Right lobe of liver (tissue), 4 donors: Measurements from ENCODE around the gene POR.

Experiments used
- POLR2A ChIP-seq: fragments of 450-650 bp; IDR thresholded peaks from one replicate; pipeline ENCODE4 v1.6.1; 2017; ENCODE audit warnings: antibody characterized with exemption, mild to moderate bottlenecking
- TF ChIP-seq, protein P1 (sequence below), 4 donors: fragments of 200-600 bp in 3 of 4; fragments of 450-650 bp in 1 of 4; IDR thresholded peaks; one replicate each; pipeline versions ENCODE4 v1.5.1 to v1.8.0; 2016 to 2022; ENCODE audit warnings: antibody characterized with exemption in 4 of 4, mild to moderate bottlenecking in 2 of 4
- donor health status: DM: no; HTN: no; CAD: no.
- donor health status: DM: no; HTN: no; CAD: no.
- donor health status: DM: no; HTN: yes; CAD: no.

DNA sequence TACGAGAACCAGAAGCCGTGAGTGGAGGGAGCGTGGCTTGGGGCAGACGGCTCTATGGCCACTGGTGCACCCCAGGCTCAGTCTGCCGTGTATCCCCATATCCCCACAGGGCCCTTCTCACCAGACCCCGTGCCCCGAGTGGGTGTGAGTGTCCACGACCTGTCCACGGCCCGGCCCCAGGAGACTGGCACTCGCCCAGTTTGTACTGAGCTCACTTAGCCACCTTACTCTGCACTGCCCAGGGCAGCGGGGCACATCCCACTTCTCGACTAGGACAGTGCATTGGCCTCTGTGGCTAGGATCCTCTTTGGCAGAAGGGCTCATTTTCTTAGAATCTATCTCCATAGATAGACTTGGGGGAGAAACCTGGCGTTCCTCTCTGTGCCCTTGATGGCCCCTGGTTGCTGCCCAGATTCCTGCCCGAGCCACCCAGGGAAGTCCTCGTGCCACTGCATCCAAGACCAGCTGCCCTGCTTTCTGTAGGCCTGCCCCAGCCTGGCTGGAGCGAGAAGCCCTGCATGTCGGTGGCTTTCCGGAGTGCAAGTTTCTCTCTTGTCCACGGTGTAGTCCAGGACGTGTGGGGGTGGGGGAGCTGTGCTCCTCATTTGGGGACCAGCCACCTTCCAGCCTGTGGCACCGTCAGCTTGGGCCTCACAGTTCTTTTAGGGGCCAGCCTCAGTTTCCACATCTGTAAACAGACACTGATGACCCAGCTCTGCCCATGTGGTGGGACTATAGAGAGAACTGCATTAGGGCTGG, 67.5 kb downstream of the POR start:
- TF ChIP-seq POLR2A: no peak
- TF ChIP-seq, protein P1, sequence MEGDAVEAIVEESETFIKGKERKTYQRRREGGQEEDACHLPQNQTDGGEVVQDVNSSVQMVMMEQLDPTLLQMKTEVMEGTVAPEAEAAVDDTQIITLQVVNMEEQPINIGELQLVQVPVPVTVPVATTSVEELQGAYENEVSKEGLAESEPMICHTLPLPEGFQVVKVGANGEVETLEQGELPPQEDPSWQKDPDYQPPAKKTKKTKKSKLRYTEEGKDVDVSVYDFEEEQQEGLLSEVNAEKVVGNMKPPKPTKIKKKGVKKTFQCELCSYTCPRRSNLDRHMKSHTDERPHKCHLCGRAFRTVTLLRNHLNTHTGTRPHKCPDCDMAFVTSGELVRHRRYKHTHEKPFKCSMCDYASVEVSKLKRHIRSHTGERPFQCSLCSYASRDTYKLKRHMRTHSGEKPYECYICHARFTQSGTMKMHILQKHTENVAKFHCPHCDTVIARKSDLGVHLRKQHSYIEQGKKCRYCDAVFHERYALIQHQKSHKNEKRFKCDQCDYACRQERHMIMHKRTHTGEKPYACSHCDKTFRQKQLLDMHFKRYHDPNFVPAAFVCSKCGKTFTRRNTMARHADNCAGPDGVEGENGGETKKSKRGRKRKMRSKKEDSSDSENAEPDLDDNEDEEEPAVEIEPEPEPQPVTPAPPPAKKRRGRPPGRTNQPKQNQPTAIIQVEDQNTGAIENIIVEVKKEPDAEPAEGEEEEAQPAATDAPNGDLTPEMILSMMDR (IDR thresholded peaks at IDR 0.05): no peak
